Astrocyte (in vitro differentiated cells and primary cell): ENCODE measurements around the gene SPAG9. TPM values are rescaled to one million over a fixed set of nuclear protein-coding genes. Genes with fewer than 3 reads are reported as not detected.

Source experiments
- DNase-seq: peaks from one replicate; pipeline ENCODE4 v3.0.0-alpha.2; 2010; ENCODE audit warnings: low read depth
- FAIRE-seq: peaks from 2 replicates; lab custom pipeline; 2011; peaks lifted over from hg19 to GRCh38; lab: Jason Lieb, UNC
- H2AFZ ChIP-seq: 2 replicates; pipeline ENCODE4 v1.6.0; 2012; ENCODE audit warnings: low read depth, low read length, inconsistent platforms
- H3K27ac ChIP-seq: 2 replicates; pipeline ENCODE4 v1.5.1; 2011; ENCODE audit warnings: low read depth, low read length, inconsistent platforms
- H3K27me3 ChIP-seq: 2 replicates; pipeline ENCODE4 v1.6.0; 2011; ENCODE audit warnings: low read length, inconsistent platforms; ENCODE audit not compliant: insufficient read depth
- H3K36me3 ChIP-seq: 2 replicates; pipeline ENCODE4 v1.5.1; 2011; ENCODE audit warnings: low read length, inconsistent platforms; ENCODE audit not compliant: insufficient read depth
- H3K4me1 ChIP-seq: 2 replicates; pipeline ENCODE4 v1.5.1; 2011; ENCODE audit warnings: low read length, inconsistent platforms; ENCODE audit not compliant: insufficient read depth
- H3K4me2 ChIP-seq: 2 replicates; pipeline ENCODE4 v1.6.0; 2012; ENCODE audit warnings: low read length, inconsistent platforms
- H3K4me3 ChIP-seq: 2 replicates; pipeline ENCODE4 v1.5.1; 2011; ENCODE audit warnings: low read depth, mild to moderate bottlenecking, low read length, inconsistent platforms; ENCODE audit not compliant: insufficient read depth
- H3K79me2 ChIP-seq: 2 replicates; pipeline ENCODE4 v1.6.0; 2012; ENCODE audit warnings: mild to moderate bottlenecking, low read length, inconsistent platforms; ENCODE audit not compliant: insufficient read depth
- H3K9ac ChIP-seq: 2 replicates; pipeline ENCODE4 v1.6.0; 2012; ENCODE audit warnings: mild to moderate bottlenecking, low read length, inconsistent platforms
- H3K9me3 ChIP-seq: 2 replicates; pipeline ENCODE4 v1.5.1; 2012; ENCODE audit warnings: low read depth, mild to moderate bottlenecking, low read length, inconsistent platforms; ENCODE audit not compliant: insufficient read depth
- H4K20me1 ChIP-seq: 2 replicates; pipeline ENCODE4 v1.6.0; 2012; ENCODE audit warnings: low read length, inconsistent platforms; ENCODE audit not compliant: insufficient read depth
- H3K27ac Mint-ChIP-seq: one replicate; pipeline ENCODE4 v1.8.0; 2021; ENCODE audit warnings: mild to moderate bottlenecking, mixed read lengths; ENCODE audit not compliant: unreplicated experiment
- H3K27me3 Mint-ChIP-seq: one replicate; pipeline ENCODE4 v1.8.0; 2021; ENCODE audit warnings: low read depth, mixed read lengths; ENCODE audit not compliant: unreplicated experiment
- H3K36me3 Mint-ChIP-seq: one replicate; pipeline ENCODE4 v1.8.0; 2021; ENCODE audit warnings: low read depth, mixed read lengths; ENCODE audit not compliant: unreplicated experiment
- H3K4me1 Mint-ChIP-seq: one replicate; pipeline ENCODE4 v1.8.0; 2021; ENCODE audit warnings: low read depth, mixed read lengths; ENCODE audit not compliant: unreplicated experiment
- H3K4me3 Mint-ChIP-seq: one replicate; pipeline ENCODE4 v1.8.0; 2021; ENCODE audit warnings: mild to moderate bottlenecking, moderate library complexity, mixed read lengths; ENCODE audit not compliant: unreplicated experiment
- H3K9me3 Mint-ChIP-seq: one replicate; pipeline ENCODE4 v1.8.0; 2021; ENCODE audit warnings: mild to moderate bottlenecking, mixed read lengths; ENCODE audit not compliant: unreplicated experiment
- EZH2 ChIP-seq: IDR thresholded peaks from 2 replicates; pipeline ENCODE4 v1.6.1; 2012; ENCODE audit warnings: mild to moderate bottlenecking, low read length, inconsistent platforms; ENCODE audit not compliant: insufficient read depth
- total RNA-seq: library from RNA; stranded (reverse); gene quantifications from 2 replicates; pipeline ENCODE4 v1.2.1, GENCODE V29; 2021
- TF ChIP-seq, protein P1 (sequence below): IDR thresholded peaks from 2 replicates; pipeline ENCODE4 v1.5.1; 2011; ENCODE audit warnings: low read depth, mild to moderate bottlenecking, inconsistent platforms, low read length, moderate library complexity; ENCODE audit not compliant: insufficient read depth

The SPAG9 gene
- total RNA-seq, 1 donor from 2014 or later, result 102 TPM

DNA sequence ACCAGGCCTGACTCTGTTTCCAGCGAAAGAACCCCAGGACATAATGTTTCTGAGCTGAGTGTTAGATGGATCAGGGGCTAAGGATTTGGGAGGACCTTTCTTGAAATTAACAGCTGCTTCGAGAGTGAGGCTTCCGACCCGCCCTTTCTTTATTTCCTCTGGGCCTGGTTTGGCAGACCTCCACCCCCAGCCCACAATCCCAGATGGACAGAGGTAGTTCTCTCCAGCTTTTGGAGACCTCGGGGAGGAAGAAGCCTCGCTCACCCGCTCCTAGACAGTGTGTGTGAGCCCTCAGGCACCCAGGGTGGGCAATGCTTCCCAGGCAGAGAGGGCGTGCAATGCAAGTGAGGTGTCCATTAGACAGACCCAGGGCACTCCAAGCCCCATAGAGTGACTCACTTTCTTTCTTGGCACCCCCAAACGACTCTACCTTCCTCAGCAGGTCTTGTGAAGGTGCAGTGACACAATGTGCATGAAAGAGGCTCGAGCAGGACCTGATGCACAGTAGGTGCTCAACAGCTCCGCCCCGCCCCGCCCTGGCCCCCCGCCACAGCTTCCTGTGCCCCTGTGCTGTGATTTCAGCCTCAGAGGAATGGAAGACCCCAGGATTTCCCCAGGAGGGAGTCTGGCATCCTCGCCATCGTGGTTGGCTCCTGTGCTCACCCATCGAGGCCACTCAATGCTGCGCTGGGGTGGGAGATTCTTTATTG lies 203.8 kb downstream of the SPAG9 start:
- H3K27me3 Mint-ChIP-seq, result peaks cover 4% of the 10 kb centered on the region
- no peak overlapping the region for H3K9ac ChIP-seq
- H3K4me3 ChIP-seq, result no peak overlapping the region
- no peak overlapping the region for H3K27ac ChIP-seq
- H4K20me1 ChIP-seq, result no peaks in the 10 kb centered on the region
- H2AFZ ChIP-seq, result no peak overlapping the region
- no peak overlapping the region for H3K27ac Mint-ChIP-seq
- H3K9me3 Mint-ChIP-seq, result peaks cover 2% of the 10 kb centered on the region
- no peaks in the 10 kb centered on the region for H3K36me3 ChIP-seq
- no peaks in the 10 kb centered on the region for H3K27me3 ChIP-seq
- FAIRE-seq (no peak), DNase-seq (no peak)
- no peaks in the 10 kb centered on the region for H3K9me3 ChIP-seq
- no peaks in the 10 kb centered on the region for H3K79me2 ChIP-seq
- no peak overlapping the region for H3K4me2 ChIP-seq
- peaks cover 10% of the 10 kb centered on the region for H3K4me1 Mint-ChIP-seq
- TF ChIP-seq EZH2, result no peak
- TF ChIP-seq, protein P1, sequence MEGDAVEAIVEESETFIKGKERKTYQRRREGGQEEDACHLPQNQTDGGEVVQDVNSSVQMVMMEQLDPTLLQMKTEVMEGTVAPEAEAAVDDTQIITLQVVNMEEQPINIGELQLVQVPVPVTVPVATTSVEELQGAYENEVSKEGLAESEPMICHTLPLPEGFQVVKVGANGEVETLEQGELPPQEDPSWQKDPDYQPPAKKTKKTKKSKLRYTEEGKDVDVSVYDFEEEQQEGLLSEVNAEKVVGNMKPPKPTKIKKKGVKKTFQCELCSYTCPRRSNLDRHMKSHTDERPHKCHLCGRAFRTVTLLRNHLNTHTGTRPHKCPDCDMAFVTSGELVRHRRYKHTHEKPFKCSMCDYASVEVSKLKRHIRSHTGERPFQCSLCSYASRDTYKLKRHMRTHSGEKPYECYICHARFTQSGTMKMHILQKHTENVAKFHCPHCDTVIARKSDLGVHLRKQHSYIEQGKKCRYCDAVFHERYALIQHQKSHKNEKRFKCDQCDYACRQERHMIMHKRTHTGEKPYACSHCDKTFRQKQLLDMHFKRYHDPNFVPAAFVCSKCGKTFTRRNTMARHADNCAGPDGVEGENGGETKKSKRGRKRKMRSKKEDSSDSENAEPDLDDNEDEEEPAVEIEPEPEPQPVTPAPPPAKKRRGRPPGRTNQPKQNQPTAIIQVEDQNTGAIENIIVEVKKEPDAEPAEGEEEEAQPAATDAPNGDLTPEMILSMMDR, result no peak
- H3K4me3 Mint-ChIP-seq, result no peak overlapping the region
- no peaks in the 10 kb centered on the region for H3K36me3 Mint-ChIP-seq
- peaks cover 12% of the 10 kb centered on the region for H3K4me1 ChIP-seq

DNA sequence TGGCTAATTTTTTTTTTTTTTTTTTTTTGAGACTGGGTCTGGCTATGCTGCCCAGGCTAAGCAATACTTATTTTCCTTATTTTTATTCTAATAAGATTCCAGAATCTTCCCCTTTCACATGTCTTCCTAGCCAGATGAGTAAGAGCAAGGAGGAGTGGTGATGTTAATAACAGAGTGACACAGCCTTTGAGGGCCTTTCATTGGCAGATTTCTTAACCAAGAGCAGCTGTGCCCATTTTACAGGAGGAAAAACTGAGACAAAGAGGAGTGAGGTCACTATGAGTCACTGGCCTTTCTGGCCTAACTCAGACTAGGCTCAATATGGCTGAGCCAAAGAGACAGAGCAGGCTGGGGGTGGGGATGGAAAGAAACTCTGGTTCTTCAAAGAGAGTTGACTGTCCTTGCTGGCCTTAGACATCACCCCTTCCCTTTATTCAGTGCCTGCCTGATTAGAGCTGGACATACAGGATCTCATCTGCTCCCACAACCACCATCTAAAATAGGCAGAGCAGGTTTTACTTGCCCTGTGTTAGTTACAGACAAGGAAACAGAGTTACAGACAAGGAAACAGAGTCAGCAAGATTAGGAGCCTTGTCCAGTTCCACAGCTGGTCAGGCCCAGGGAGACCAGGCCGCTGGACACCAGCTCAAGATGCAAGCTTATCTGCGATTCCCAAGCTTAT lies 204.5 kb downstream of the SPAG9 start:
- no peak for FAIRE-seq
- no peaks in the 10 kb centered on the region for H3K27me3 ChIP-seq
- no peaks in the 10 kb centered on the region for H3K36me3 Mint-ChIP-seq

More for the DNA sequence above, 204.5 kb downstream of the SPAG9 start:
- Histone ChIP-seq H3K4me3 (no peak overlapping the region), H2AFZ (no peak overlapping the region), H3K4me2 (no peak overlapping the region), H3K4me1 (peaks cover 12% of the 10 kb centered on the region), H3K79me2 (no peaks in the 10 kb centered on the region), H3K9ac (no peak overlapping the region), H3K36me3 (no peaks in the 10 kb centered on the region), H3K9me3 (no peaks in the 10 kb centered on the region), H3K27ac (no peak overlapping the region), H4K20me1 (no peaks in the 10 kb centered on the region)
- Mint-ChIP-seq H3K27me3 (peaks cover 4% of the 10 kb centered on the region), H3K4me1 (peaks cover 10% of the 10 kb centered on the region), H3K9me3 (no peaks in the 10 kb centered on the region), H3K27ac (no peak overlapping the region), H3K4me3 (no peak overlapping the region)
- no peak for TF ChIP-seq EZH2
- TF ChIP-seq, protein P1, result no peak
- DNase-seq, result no peak
